Fibroblast of the aortic adventitia (primary cell): Measurements from ENCODE around the gene CABLES1. TPM values are rescaled to one million over a fixed set of nuclear protein-coding genes. Genes with fewer than 3 reads are reported as not detected.

Experiments
- DNase-seq: peaks from one replicate; pipeline ENCODE4 v3.0.0-alpha.2; 2010; ENCODE audit warnings: low read depth
- H3K4me3 ChIP-seq: 2 replicates; pipeline ENCODE4 v1.5.1; 2011; ENCODE audit warnings: low read depth, mild to moderate bottlenecking, control low read depth, low read length, moderate library complexity
- CTCF ChIP-seq: IDR thresholded peaks from 2 replicates; pipeline ENCODE4 v1.5.1; 2011; ENCODE audit warnings: mild to moderate bottlenecking, low read length, control low read depth, inconsistent platforms; ENCODE audit not compliant: insufficient read depth
- total RNA-seq: library from RNA; depleted of rRNA; stranded (reverse); fragments of >200 nt; gene quantifications from 2 replicates; pipeline ENCODE4 v1.2.3, GENCODE V29; 2012; ENCODE audit warnings: low replicate concordance

CABLES1 gene
- total RNA-seq, 1 donor, result 7.4 TPM

- no peak for DNase-seq
- H3K4me3 ChIP-seq, result no peak overlapping the region
- TF ChIP-seq CTCF, result no peak
These were observed 172.4 kb downstream of the CABLES1 start for GRCh38 chr18:23307567-23308295.

Other genes starting within 250 kb of the CABLES1 start
- 31.0 and 80.1 TPM in 2 replicates for gene RBBP8, start 202.2 kb upstream of the CABLES1 start, total RNA-seq